ENCODE results near the gene DTX2. TPM values are rescaled to one million over a fixed set of nuclear protein-coding genes. Genes with fewer than 3 reads are reported as not detected.
A peak's percentile ranks its signal among the peaks of the same experiment; 100 is the strongest.
"Not testable (repeated sequence)": the region's sequence is repeated elsewhere in the genome, so short reads cannot be mapped to it uniquely, and the experiment has no call there.

The DTX2 gene
- polyA plus RNA-seq (2.3 and 2.4 TPM in 2 replicates), polyA minus RNA-seq (4.9 and 5.8 TPM in 2 replicates)

GRCh38 chr7:76461464-76462101, at the start of gene DTX2:
TSS of gene DTX2 (plus strand) at chr7:76461709. CDS start at chr7:76480510, 18,801 bp downstream.
- H3K9me2 ChIP-seq (ENCODE audit: insufficient read depth, low read length); H3K27me3 ChIP-seq (ENCODE audit: insufficient read depth, low read depth, low read length); H4K20me1 ChIP-seq (ENCODE audit: insufficient read depth); H3K36me3 ChIP-seq (ENCODE audit: insufficient read depth, low read length); H3K9me3 ChIP-seq (ENCODE audit: low read length); H3K4me2 ChIP-seq (ENCODE audit: low read length); H3F3A ChIP-seq (ENCODE audit: insufficient read depth, low read length, poor library complexity, severe bottlenecking); H3K9ac ChIP-seq (ENCODE audit: low read length); H3K79me2 ChIP-seq (replicated peaks; ENCODE audit: insufficient read depth, low read length); H2AFZ ChIP-seq (ENCODE audit: low read depth, low read length); H3K27ac ChIP-seq (ENCODE audit: low read length): not testable (repeated sequence)
- peak within 1 kb of the TSS; percentile 51 for H3K4me3 ChIP-seq (ENCODE audit: low read length)

DNA sequence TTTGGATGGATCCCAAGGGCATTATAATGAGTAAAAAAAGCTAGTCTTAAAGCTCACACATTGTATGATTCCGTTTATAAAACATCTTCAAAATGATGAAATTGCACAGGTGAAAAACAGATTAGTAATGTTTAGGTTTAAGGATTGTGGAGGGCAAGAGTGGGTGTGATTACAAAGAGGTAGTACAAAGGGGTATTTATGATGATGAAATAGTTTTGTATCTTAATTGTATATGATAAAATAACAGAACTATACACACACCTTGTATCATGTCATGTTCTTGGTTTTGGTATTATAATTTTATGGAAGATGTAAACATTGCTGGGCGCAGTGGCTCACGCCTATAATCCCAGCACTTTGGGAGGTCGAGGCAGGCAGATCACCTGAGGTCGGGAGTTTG, 49.3 kb upstream of the DTX2 start:
- Histone ChIP-seq H3K36me3 (ENCODE audit: insufficient read depth, low read length) (no peaks in the 10 kb centered on the region), H3F3A (ENCODE audit: insufficient read depth, low read length, poor library complexity, severe bottlenecking) (no peaks in the 10 kb centered on the region), H3K4me2 (ENCODE audit: low read length) (no peak overlapping the region), H3K79me2 (replicated peaks; ENCODE audit: insufficient read depth, low read length) (no peaks in the 10 kb centered on the region), H3K9me3 (ENCODE audit: low read length) (no peaks in the 10 kb centered on the region), H4K20me1 (ENCODE audit: insufficient read depth) (no peaks in the 10 kb centered on the region), H3K27ac (ENCODE audit: low read length) (no peak overlapping the region), H3K4me3 (ENCODE audit: low read length) (no peak overlapping the region), H3K9ac (ENCODE audit: low read length) (no peak overlapping the region), H2AFZ (ENCODE audit: low read depth, low read length) (no peak overlapping the region), H3K27me3 (ENCODE audit: insufficient read depth, low read depth, low read length) (no peaks in the 10 kb centered on the region), H3K9me2 (ENCODE audit: insufficient read depth, low read length) (no peaks in the 10 kb centered on the region)
- no peak for TF ChIP-seq EZH2 (IDR thresholded peaks at IDR 0.05; ENCODE audit: borderline replicate concordance, insufficient read depth, low read length, poor library complexity, severe bottlenecking)
- TF ChIP-seq SMC3 (conservative IDR thresholded peaks at IDR 0.05; ENCODE audit: poor library complexity): no peak
- no peak for TF ChIP-seq CTCF (IDR thresholded peaks at IDR 0.05; ENCODE audit: poor library complexity, severe bottlenecking)
- no peak for TF ChIP-seq TAF1 (IDR thresholded peaks at IDR 0.05; ENCODE audit: low read depth)
- TF ChIP-seq POLR2AphosphoS5 (IDR thresholded peaks at IDR 0.05): no peak
- no peak for TF ChIP-seq RAD21 (conservative IDR thresholded peaks at IDR 0.05)
- TF ChIP-seq REST (IDR thresholded peaks at IDR 0.05; ENCODE audit: borderline replicate concordance): no peak
- TF ChIP-seq MXI1 (conservative IDR thresholded peaks at IDR 0.05; ENCODE audit: poor library complexity, severe bottlenecking): no peak

- H3K9me3 ChIP-seq (ENCODE audit: low read length); H3K9me2 ChIP-seq (ENCODE audit: insufficient read depth, low read length); H4K20me1 ChIP-seq (ENCODE audit: insufficient read depth); H2AFZ ChIP-seq (ENCODE audit: low read depth, low read length); H3F3A ChIP-seq (ENCODE audit: insufficient read depth, low read length, poor library complexity, severe bottlenecking); H3K27me3 ChIP-seq (ENCODE audit: insufficient read depth, low read depth, low read length); H3K4me2 ChIP-seq (ENCODE audit: low read length); H3K27ac ChIP-seq (ENCODE audit: low read length); H3K79me2 ChIP-seq (replicated peaks; ENCODE audit: insufficient read depth, low read length); H3K36me3 ChIP-seq (ENCODE audit: insufficient read depth, low read length); H3K4me3 ChIP-seq (ENCODE audit: low read length); H3K9ac ChIP-seq (ENCODE audit: low read length): not testable (repeated sequence)
Observed at GRCh38 chr7:76417654-76418310, 43.7 kb upstream of the DTX2 start.

GRCh38 chr7:76421097-76421496, 40.4 kb upstream of the DTX2 start:
- H3K9me2 ChIP-seq (ENCODE audit: insufficient read depth, low read length); H3F3A ChIP-seq (ENCODE audit: insufficient read depth, low read length, poor library complexity, severe bottlenecking); H3K79me2 ChIP-seq (replicated peaks; ENCODE audit: insufficient read depth, low read length); H3K4me3 ChIP-seq (ENCODE audit: low read length); H3K27ac ChIP-seq (ENCODE audit: low read length); H3K36me3 ChIP-seq (ENCODE audit: insufficient read depth, low read length); H2AFZ ChIP-seq (ENCODE audit: low read depth, low read length); H3K4me2 ChIP-seq (ENCODE audit: low read length); H3K9ac ChIP-seq (ENCODE audit: low read length); H4K20me1 ChIP-seq (ENCODE audit: insufficient read depth); H3K27me3 ChIP-seq (ENCODE audit: insufficient read depth, low read depth, low read length); H3K9me3 ChIP-seq (ENCODE audit: low read length): not testable (repeated sequence)
